ENCODE measurements around the gene LDB2. TPM values are rescaled to one million over a fixed set of nuclear protein-coding genes. Genes with fewer than 3 reads are reported as not detected.

LDB2 gene
- total and polyA plus RNA-seq, 8 donors, result 4.0 to 11.6 (median 5.9) TPM

DNA sequence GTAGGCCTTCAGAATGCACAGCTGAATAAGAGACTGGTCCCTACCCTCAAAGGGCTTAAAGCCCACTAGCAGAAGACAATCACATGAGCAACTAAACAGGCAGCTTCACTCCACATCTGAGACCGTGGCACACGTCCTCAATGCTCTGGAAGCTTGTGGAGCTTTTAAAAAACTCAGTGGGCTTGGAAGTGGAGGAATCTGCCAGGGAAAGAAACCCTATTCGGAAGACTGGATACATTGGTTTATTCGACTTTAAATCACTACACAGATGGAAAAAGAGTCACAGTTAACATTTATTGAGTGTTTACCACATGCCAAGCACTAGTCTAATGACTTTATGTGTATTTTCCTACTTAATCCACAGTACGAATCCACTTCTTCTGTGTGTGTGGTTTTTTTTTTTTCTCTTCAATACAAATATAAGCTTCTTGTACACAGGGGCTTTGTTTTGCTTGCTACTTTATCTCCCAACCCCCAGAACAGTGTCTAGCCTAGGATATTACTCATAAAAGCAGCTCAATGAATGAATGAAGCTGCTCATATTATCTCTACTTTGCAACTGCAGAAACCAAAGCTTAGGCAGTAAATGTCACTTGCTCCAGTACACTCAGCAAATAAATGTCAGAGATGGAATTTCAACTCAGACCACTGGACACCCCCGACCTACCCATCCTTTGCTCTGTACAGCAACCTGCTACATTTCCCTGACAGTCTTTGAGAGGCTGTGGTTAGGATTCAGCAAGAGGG lies 137.7 kb downstream of the LDB2 start:
- H3K27me3 ChIP-seq, result no peaks in the 10 kb centered on the region
- H3K4me3 ChIP-seq, result no peak overlapping the region
- DNase-seq (no peak), ATAC-seq (no peak), FAIRE-seq (no peak)
- no peaks in the 10 kb centered on the region for H3K4me1 ChIP-seq
- no peak overlapping the region for H3K27ac ChIP-seq
- H3K9me3 ChIP-seq, result no peaks in the 10 kb centered on the region
- TF ChIP-seq, protein P1, sequence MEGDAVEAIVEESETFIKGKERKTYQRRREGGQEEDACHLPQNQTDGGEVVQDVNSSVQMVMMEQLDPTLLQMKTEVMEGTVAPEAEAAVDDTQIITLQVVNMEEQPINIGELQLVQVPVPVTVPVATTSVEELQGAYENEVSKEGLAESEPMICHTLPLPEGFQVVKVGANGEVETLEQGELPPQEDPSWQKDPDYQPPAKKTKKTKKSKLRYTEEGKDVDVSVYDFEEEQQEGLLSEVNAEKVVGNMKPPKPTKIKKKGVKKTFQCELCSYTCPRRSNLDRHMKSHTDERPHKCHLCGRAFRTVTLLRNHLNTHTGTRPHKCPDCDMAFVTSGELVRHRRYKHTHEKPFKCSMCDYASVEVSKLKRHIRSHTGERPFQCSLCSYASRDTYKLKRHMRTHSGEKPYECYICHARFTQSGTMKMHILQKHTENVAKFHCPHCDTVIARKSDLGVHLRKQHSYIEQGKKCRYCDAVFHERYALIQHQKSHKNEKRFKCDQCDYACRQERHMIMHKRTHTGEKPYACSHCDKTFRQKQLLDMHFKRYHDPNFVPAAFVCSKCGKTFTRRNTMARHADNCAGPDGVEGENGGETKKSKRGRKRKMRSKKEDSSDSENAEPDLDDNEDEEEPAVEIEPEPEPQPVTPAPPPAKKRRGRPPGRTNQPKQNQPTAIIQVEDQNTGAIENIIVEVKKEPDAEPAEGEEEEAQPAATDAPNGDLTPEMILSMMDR (IDR thresholded peaks at IDR 0.05), result no peak
- intact Hi-C loops (cut with DNase I), result no loop called here
- no peaks in the 10 kb centered on the region for H3K36me3 ChIP-seq
- 63 to 77% methylated on average over 6 of the region's 6 CpGs for WGBS, 2 donors

DNA sequence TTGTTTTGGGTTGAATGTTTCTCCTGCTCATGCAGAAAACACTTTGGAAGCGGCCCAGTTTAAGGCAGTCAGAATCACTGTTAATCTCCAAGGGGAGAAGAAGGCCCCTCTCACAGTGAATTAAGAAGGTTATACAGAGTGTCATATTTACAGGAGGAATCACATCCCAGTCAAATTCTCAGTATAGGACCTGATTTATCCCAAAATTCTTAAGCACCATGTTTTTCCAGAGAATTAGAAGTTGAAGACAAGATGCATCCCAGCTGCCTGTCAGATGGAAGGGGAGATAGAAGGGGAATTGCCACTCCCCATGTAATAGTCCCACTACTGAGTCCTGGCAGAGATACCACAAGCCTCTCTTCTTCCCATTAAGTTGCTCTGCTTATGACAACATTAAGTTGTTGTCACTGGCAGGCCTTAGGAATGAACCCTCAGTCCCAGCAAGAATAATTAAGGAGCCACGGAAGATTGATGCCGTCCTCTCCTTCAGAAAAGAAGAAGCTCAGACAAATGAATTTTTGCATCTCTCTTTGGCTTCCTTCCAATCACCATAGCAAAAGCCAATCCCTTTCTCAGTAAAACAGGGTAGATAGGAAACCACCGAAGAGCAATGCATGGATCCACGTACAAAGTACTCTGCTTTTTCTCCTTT lies 138.4 kb downstream of the LDB2 start:
- intact Hi-C loops (cut with DNase I), result no loop called here
- 75 to 79% methylated on average over 5 of the region's 5 CpGs for WGBS, 2 donors
- Histone ChIP-seq H3K4me3 (no peak overlapping the region), H3K4me1 (no peaks in the 10 kb centered on the region), H3K9me3 (no peaks in the 10 kb centered on the region), H3K27ac (no peak overlapping the region), H3K36me3 (no peaks in the 10 kb centered on the region), H3K27me3 (no peaks in the 10 kb centered on the region)
- FAIRE-seq (no peak), ATAC-seq (no peak), DNase-seq (no peak)
- TF ChIP-seq, protein P1 (IDR thresholded peaks at IDR 0.05), result no peak

DNA sequence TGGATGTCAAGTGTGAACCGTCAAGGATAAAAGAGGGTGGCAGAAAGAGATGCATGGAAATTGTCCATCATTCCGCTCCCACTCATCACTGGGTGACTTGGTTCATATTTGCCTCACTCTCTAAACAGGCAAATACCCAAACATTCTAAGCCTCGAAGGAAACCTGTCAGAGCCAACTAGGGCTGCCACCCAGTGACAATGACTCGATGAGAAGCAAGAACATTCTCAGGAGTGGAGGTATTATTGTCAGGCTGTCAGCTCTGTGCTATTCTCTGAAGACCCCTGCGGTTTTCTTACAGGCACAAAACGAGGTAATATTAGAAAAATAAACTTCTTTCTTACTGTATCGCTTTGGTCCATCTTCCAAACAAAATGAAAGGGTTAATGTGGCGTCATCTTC lies 139.6 kb downstream of the LDB2 start:
- no peaks in the 10 kb centered on the region for H3K9me3 ChIP-seq
- intact Hi-C loops (cut with DNase I), result no loop called here
- no peak for FAIRE-seq
- no peak for DNase-seq
- H3K36me3 ChIP-seq, result no peaks in the 10 kb centered on the region
- H3K27me3 ChIP-seq, result no peaks in the 10 kb centered on the region
- WGBS, 2 donors, result 65 to 72% methylated on average over 8 of the region's 8 CpGs
- H3K27ac ChIP-seq, result no peak overlapping the region
- no peak overlapping the region for H3K4me3 ChIP-seq
- TF ChIP-seq, protein P1 (IDR thresholded peaks at IDR 0.05), result no peak
- ATAC-seq, result no peak
- H3K4me1 ChIP-seq, result no peaks in the 10 kb centered on the region

DNA sequence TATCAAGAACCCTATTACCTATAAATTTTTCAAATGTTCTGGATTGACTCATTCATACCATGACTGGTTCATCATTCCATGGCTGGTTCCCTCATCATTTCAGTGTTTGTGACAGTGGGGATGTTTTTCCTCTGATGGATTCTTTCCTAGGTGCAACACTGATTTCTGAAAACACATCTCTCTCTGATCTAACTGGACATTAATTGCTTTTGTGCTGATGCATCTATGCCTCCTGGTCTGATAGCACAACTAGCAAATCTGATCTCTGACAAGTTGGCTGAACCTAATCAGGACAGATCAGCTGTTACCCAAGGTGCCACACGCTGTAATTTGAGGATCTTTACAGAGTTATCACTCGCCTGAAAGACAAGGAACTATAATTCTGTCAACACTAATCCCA lies 140.2 kb downstream of the LDB2 start:
- H3K9me3 ChIP-seq, result no peaks in the 10 kb centered on the region
- intact Hi-C loops (cut with DNase I), result no loop called here
- no peak overlapping the region for H3K4me3 ChIP-seq
- H3K27me3 ChIP-seq, result no peaks in the 10 kb centered on the region
- DNase-seq (no peak), ATAC-seq (no peak), FAIRE-seq (no peak)
- H3K36me3 ChIP-seq, result no peaks in the 10 kb centered on the region
- TF ChIP-seq, protein P1 (IDR thresholded peaks at IDR 0.05), result no peak
- no peak overlapping the region for H3K27ac ChIP-seq
- WGBS, 2 donors, result 43% methylated on average over 2 of the region's 2 CpGs
- no peaks in the 10 kb centered on the region for H3K4me1 ChIP-seq

DNA sequence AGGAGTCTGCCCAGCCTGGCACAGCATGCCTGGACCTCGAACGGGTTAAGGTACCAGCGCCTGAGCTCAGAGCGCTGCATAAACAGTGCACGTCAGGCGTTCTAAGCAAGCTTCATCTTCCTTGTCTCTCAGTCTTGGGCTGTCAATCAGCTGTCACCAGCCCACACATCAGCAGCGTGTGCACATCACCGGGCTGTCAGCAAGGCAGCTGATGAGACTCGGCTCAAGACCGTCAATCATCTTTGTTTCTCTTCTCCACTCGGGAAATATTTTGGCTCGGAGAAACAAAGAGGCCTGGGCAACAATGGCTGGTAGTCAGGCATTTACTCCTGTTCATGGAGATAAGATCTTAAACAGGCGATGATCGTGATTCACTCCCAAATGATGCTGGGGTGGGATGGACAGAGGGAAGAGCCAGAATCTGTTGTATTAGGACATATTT lies 141.3 kb downstream of the LDB2 start:
- DNase-seq (no peak), FAIRE-seq (no peak), ATAC-seq (no peak)
- Histone ChIP-seq H3K36me3 (no peaks in the 10 kb centered on the region), H3K27ac (no peak overlapping the region), H3K27me3 (no peaks in the 10 kb centered on the region), H3K9me3 (no peaks in the 10 kb centered on the region), H3K4me3 (no peak overlapping the region), H3K4me1 (no peaks in the 10 kb centered on the region)
- intact Hi-C loops (cut with DNase I), result no loop called here
- TF ChIP-seq, protein P1 (IDR thresholded peaks at IDR 0.05), result no peak
- 26 to 41% methylated on average over 14 of the region's 14 CpGs for WGBS, 2 donors

Data from pancreas (tissue), 10 donors.